ENCODE results near the gene GRK5.

The GRK5 gene

DNA sequence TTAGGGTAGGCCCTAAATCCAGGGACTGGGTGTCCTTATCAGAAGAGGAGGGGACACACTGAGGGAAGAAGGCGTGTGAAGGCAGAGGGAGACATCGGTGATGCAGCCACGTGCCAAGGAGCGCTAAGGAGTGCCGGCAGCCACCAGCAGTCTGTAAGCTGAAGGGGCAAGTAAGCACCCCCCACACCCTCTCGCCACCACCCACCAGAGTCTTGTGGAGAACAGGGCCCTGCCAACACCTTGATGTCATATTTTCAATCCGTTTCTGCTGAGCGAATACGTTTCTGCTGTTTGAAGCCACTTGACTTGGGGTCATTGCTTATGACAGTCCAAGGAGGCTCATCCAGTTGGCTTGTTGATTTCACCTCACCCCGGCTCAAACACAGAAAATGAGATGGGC is 297.3 kb downstream of the GRK5 start:
- Histone ChIP-seq H3K4me3 (ENCODE audit: low read length) (no peak overlapping the region), H3K4me1 (ENCODE audit: control insufficient read depth, insufficient read depth, low read length) (no peaks in the 10 kb centered on the region), H3K36me3 (ENCODE audit: control insufficient read depth, insufficient read depth, low read length, severe bottlenecking) (no peaks in the 10 kb centered on the region), H3K9ac (ENCODE audit: low read length) (no peak overlapping the region), H3K9me3 (ENCODE audit: control insufficient read depth, low read length) (no peaks in the 10 kb centered on the region), H3K27me3 (replicated peaks; ENCODE audit: control insufficient read depth, insufficient read depth, low read length) (no peaks in the 10 kb centered on the region)
- DNase-seq (ENCODE audit: low read depth) = no peak

DNA sequence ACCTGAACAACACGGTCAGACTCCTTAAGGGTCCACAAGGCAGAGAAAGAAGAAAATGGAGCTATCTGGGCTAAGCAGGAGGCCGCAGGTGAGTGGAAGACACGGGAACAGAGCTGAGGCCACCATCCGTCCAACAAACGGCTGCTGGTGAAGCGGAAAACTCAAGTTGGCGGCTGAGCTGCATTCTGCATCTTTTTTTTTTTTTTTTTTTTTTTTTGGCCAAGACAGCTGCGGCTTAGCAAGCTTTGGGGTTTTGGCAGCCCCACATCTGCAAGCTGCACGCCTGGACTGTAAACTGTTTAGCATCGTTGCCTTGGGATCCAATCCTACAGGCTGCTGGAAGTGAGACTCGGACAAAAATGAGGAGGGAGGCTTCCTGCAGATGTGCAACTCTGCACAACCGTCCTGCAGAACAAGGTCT is 297.8 kb downstream of the GRK5 start:
- H3K36me3 ChIP-seq (ENCODE audit: control insufficient read depth, insufficient read depth, low read length, severe bottlenecking) = no peaks in the 10 kb centered on the region
- H3K9ac ChIP-seq (ENCODE audit: low read length) = no peak overlapping the region
- H3K9me3 ChIP-seq (ENCODE audit: control insufficient read depth, low read length) = no peaks in the 10 kb centered on the region
- no peak overlapping the region for H3K4me3 ChIP-seq (ENCODE audit: low read length)
- no peaks in the 10 kb centered on the region for H3K27me3 ChIP-seq (replicated peaks; ENCODE audit: control insufficient read depth, insufficient read depth, low read length)
- DNase-seq (ENCODE audit: low read depth) = no peak
- peaks cover under 1% of the 10 kb centered on the region for H3K4me1 ChIP-seq (ENCODE audit: control insufficient read depth, insufficient read depth, low read length)

All from adipocyte (in vitro differentiated cells).